Naive thymus-derived CD8-positive, alpha-beta T cell (primary cell): ENCODE results near the gene RPL5. TPM values are rescaled to one million over a fixed set of nuclear protein-coding genes. Genes with fewer than 3 reads are reported as not detected.

ENCODE experiments used
- ATAC-seq, 2 donors: fragments of 150-1000 bp; cut with Tn5 transposase in 1 of 2; sonication (Bioruptor Pico), chemical (Tn5 transposase) in 1 of 2; 1 replicate in 1 of 2; 2 replicates in 1 of 2; pipeline ENCODE4 v1.10.0; 2021; ENCODE audit warnings: mild to moderate bottlenecking in 2 of 2, moderate library complexity in 2 of 2
- POLR2A ChIA-PET: fragments of 350-600 bp; sonication (Branson Sonifier 250); formaldehyde crosslinking; loops from one replicate; lab custom pipeline; 2021; ENCODE audit warnings: antibody characterized with exemption; lab: Charles Lee
- DNase-seq, 10 donors: peaks; one replicate each; pipeline versions ENCODE4 v3.0.0 to v3.0.0-alpha.2; 2020 to 2022
- H3K27ac Mint-ChIP-seq, 10 donors: one replicate each; pipeline ENCODE4 v1.8.0; 2020 to 2022; ENCODE audit warnings: mild to moderate bottlenecking in 10 of 10, mixed read lengths in 10 of 10, moderate library complexity in 4 of 10, inconsistent platforms in 1 of 10
- H3K27me3 Mint-ChIP-seq, 5 donors: one replicate each; pipeline ENCODE4 v1.8.0; 2021 to 2022; ENCODE audit warnings: mixed read lengths in 5 of 5
- H3K36me3 Mint-ChIP-seq, 3 donors: one replicate each; pipeline ENCODE4 v1.8.0; 2020 to 2022; ENCODE audit warnings: mixed read lengths in 3 of 3, mild to moderate bottlenecking in 2 of 3, inconsistent platforms in 1 of 3
- H3K4me1 Mint-ChIP-seq, 4 donors: one replicate each; pipeline ENCODE4 v1.8.0; 2021 to 2022; ENCODE audit warnings: mixed read lengths in 4 of 4
- H3K4me3 Mint-ChIP-seq, 10 donors: one replicate each; pipeline ENCODE4 v1.8.0; 2020 to 2022; ENCODE audit warnings: mild to moderate bottlenecking in 10 of 10, mixed read lengths in 10 of 10, moderate library complexity in 6 of 10, inconsistent platforms in 1 of 10
- H3K9me3 Mint-ChIP-seq, 9 donors: one replicate each; pipeline ENCODE4 v1.8.0; 2020 to 2022; ENCODE audit warnings: mixed read lengths in 9 of 9, mild to moderate bottlenecking in 3 of 9, inconsistent platforms in 1 of 9, moderate library complexity in 1 of 9
- polyA plus RNA-seq, 3 donors: library from polyadenylated mRNA; unstranded; fragments of 300-500 nt; fragmentation: Illumina TruSeq; gene quantifications; one replicate each; pipeline ENCODE4 v1.2.3, GENCODE V29; 2021
- total RNA-seq, 8 experiments: library from RNA in 2 of 8; stranded (reverse) in 2 of 8; gene quantifications; one replicate each; pipeline ENCODE4 v1.2.3 and lab custom pipeline; 2021 to 2026

Gene RPL5
- total and polyA plus RNA-seq, 5 experiments from 2014 or later: 1,607 to 3,560 (median 3,250) TPM

- no peak overlapping the region for H3K27ac Mint-ChIP-seq
- POLR2A ChIA-PET: no interaction called here
These were observed 34.5 kb upstream of the RPL5 start for GRCh38 chr1:92797297-92797696.

GRCh38 chr1:92797961-92798360 is 33.9 kb upstream of the RPL5 start:
- no peaks in the 10 kb centered on the region for H3K4me1 Mint-ChIP-seq
- POLR2A ChIA-PET: interaction anchor here (0.6 kb wide), 1 partner anchor 13 kb away, joined by 3 read pairs; the partner anchor contains the start of gene EVI5
- DNase-seq (no peak), ATAC-seq (no peak)
- H3K4me3 Mint-ChIP-seq: no peak overlapping the region
- peaks cover 5 to 30% (median 14%) of the 10 kb centered on the region in 5 donors for H3K27me3 Mint-ChIP-seq
- H3K36me3 Mint-ChIP-seq: no peaks in the 10 kb centered on the region
- H3K27ac Mint-ChIP-seq: no peak overlapping the region
- peaks cover 0 to 2% (median 0%) of the 10 kb centered on the region in 9 donors for H3K9me3 Mint-ChIP-seq

More at GRCh38 chr1:92797297-92797696, 34.5 kb upstream of the RPL5 start:
- Mint-ChIP-seq H3K4me1 (no peaks in the 10 kb centered on the region), H3K4me3 (no peak overlapping the region), H3K9me3 (peaks cover 0 to 2% (median 0%) of the 10 kb centered on the region in 9 donors), H3K36me3 (no peaks in the 10 kb centered on the region), H3K27me3 (peaks cover 5 to 33% (median 19%) of the 10 kb centered on the region in 5 donors)
- ATAC-seq (no peak), DNase-seq (no peak)

GRCh38 chr1:92803140-92803887 is 28.5 kb upstream of the RPL5 start:
- POLR2A ChIA-PET: no interaction called here
- ATAC-seq: no peak

GRCh38 chr1:92804721-92805201 is 27.1 kb upstream of the RPL5 start:
- Mint-ChIP-seq H3K4me3 (peak overlapping the region in 1 of 10 donors; percentile 2), H3K27ac (peak overlapping the region in 1 of 10 donors; percentile 59), H3K27me3 (peaks cover 0 to 6% (median 3%) of the 10 kb centered on the region in 5 donors), H3K4me1 (peaks cover 0 to 11% (median 4%) of the 10 kb centered on the region in 4 donors), H3K36me3 (no peaks in the 10 kb centered on the region), H3K9me3 (peaks cover 0 to 2% (median 0%) of the 10 kb centered on the region in 9 donors)
- DNase-seq: peak in 1 of 10 donors; percentile 12
- POLR2A ChIA-PET: no interaction called here
- ATAC-seq: peak; percentile 57 to 65

More at GRCh38 chr1:92803140-92803887, 28.5 kb upstream of the RPL5 start:
- no peak for DNase-seq
- Mint-ChIP-seq H3K27me3 (peaks cover 0 to 6% (median 4%) of the 10 kb centered on the region in 5 donors), H3K4me1 (peaks cover 0 to 11% (median 4%) of the 10 kb centered on the region in 4 donors), H3K36me3 (no peaks in the 10 kb centered on the region), H3K9me3 (peaks cover 0 to 2% (median 0%) of the 10 kb centered on the region in 9 donors), H3K4me3 (no peak overlapping the region), H3K27ac (no peak overlapping the region)

GRCh38 chr1:92805216-92805615 is 26.6 kb upstream of the RPL5 start:
- DNase-seq (no peak), ATAC-seq (no peak)
- H3K27ac Mint-ChIP-seq: no peak overlapping the region
- H3K4me1 Mint-ChIP-seq: peaks cover 0 to 11% (median 4%) of the 10 kb centered on the region in 4 donors
- peaks cover 0 to 2% (median 0%) of the 10 kb centered on the region in 9 donors for H3K9me3 Mint-ChIP-seq
- no peaks in the 10 kb centered on the region for H3K36me3 Mint-ChIP-seq
- no peak overlapping the region for H3K4me3 Mint-ChIP-seq
- POLR2A ChIA-PET: no interaction called here
- peaks cover 0 to 6% (median 3%) of the 10 kb centered on the region in 5 donors for H3K27me3 Mint-ChIP-seq

- POLR2A ChIA-PET: interaction anchor here (0.6 kb wide), 1 partner anchor 1053 kb away, joined by 5 read pairs; no protein-coding TSS in a partner anchor
- H3K4me3 Mint-ChIP-seq: no peak overlapping the region
- H3K27me3 Mint-ChIP-seq: peaks cover 4 to 18% (median 8%) of the 10 kb centered on the region in 5 donors
- peaks cover 0 to 11% (median 4%) of the 10 kb centered on the region in 4 donors for H3K4me1 Mint-ChIP-seq
- peaks cover 0 to 5% (median 0%) of the 10 kb centered on the region in 9 donors for H3K9me3 Mint-ChIP-seq
- DNase-seq (no peak), ATAC-seq (no peak)
- H3K36me3 Mint-ChIP-seq: peaks cover 0 to 2% (median 0%) of the 10 kb centered on the region in 3 donors
- H3K27ac Mint-ChIP-seq: no peak overlapping the region
These were observed 23.5 kb upstream of the RPL5 start for GRCh38 chr1:92808381-92808780.

- ATAC-seq (no peak), DNase-seq (no peak)
- Mint-ChIP-seq H3K4me3 (no peak overlapping the region), H3K9me3 (no peaks in the 10 kb centered on the region), H3K27ac (no peak overlapping the region), H3K27me3 (peaks cover 5 to 25% (median 11%) of the 10 kb centered on the region in 5 donors), H3K4me1 (no peaks in the 10 kb centered on the region), H3K36me3 (peaks cover 0 to under 1% (median 0%) of the 10 kb centered on the region in 3 donors)
- POLR2A ChIA-PET: no interaction called here
These were observed 15.1 kb upstream of the RPL5 start for GRCh38 chr1:92816732-92817131.

- ATAC-seq (no peak), DNase-seq (no peak)
- Mint-ChIP-seq H3K9me3 (no peaks in the 10 kb centered on the region), H3K27ac (no peak overlapping the region), H3K4me1 (no peaks in the 10 kb centered on the region), H3K4me3 (no peak overlapping the region), H3K36me3 (no peaks in the 10 kb centered on the region), H3K27me3 (peaks cover 5 to 20% (median 11%) of the 10 kb centered on the region in 5 donors)
- POLR2A ChIA-PET: no interaction called here
These were observed 14.6 kb upstream of the RPL5 start for GRCh38 chr1:92817137-92817697.

GRCh38 chr1:92817986-92818764 is 13.7 kb upstream of the RPL5 start:
- H3K9me3 Mint-ChIP-seq: no peaks in the 10 kb centered on the region
- no peaks in the 10 kb centered on the region for H3K36me3 Mint-ChIP-seq
- ATAC-seq (peak in 1 of 2 donors; percentile 48), DNase-seq (peak in 4 of 10 donors; percentile 7 to 41 (median 24))
- no peak overlapping the region for H3K4me3 Mint-ChIP-seq
- POLR2A ChIA-PET: interaction anchor here (0.8 kb wide), 1 partner anchor 14 kb away, joined by 3 read pairs; the partner anchor contains the start of gene RPL5
- H3K27ac Mint-ChIP-seq: no peak overlapping the region
- peaks cover 5 to 20% (median 8%) of the 10 kb centered on the region in 5 donors for H3K27me3 Mint-ChIP-seq
- no peaks in the 10 kb centered on the region for H3K4me1 Mint-ChIP-seq

- no peaks in the 10 kb centered on the region for H3K36me3 Mint-ChIP-seq
- no peak overlapping the region for H3K4me3 Mint-ChIP-seq
- no peak for ATAC-seq
These were observed 11.8 kb upstream of the RPL5 start for GRCh38 chr1:92820024-92820423.

GRCh38 chr1:92820551-92820950 is 11.3 kb upstream of the RPL5 start:
- Mint-ChIP-seq H3K9me3 (no peaks in the 10 kb centered on the region), H3K27me3 (peaks cover 2 to 20% (median 7%) of the 10 kb centered on the region in 5 donors), H3K4me1 (no peaks in the 10 kb centered on the region), H3K27ac (no peak overlapping the region), H3K36me3 (no peaks in the 10 kb centered on the region), H3K4me3 (no peak overlapping the region)
- ATAC-seq (no peak), DNase-seq (no peak)
- POLR2A ChIA-PET: no interaction called here

More at GRCh38 chr1:92820024-92820423, 11.8 kb upstream of the RPL5 start:
- no peaks in the 10 kb centered on the region for H3K4me1 Mint-ChIP-seq
- POLR2A ChIA-PET: no interaction called here
- no peak overlapping the region for H3K27ac Mint-ChIP-seq
- H3K27me3 Mint-ChIP-seq: peaks cover 3 to 20% (median 7%) of the 10 kb centered on the region in 5 donors
- no peaks in the 10 kb centered on the region for H3K9me3 Mint-ChIP-seq
- DNase-seq: no peak

GRCh38 chr1:92822879-92823278 is 9.0 kb upstream of the RPL5 start:
- no peaks in the 10 kb centered on the region for H3K4me1 Mint-ChIP-seq
- no peaks in the 10 kb centered on the region for H3K9me3 Mint-ChIP-seq
- H3K27me3 Mint-ChIP-seq: peaks cover 0 to 8% (median 3%) of the 10 kb centered on the region in 5 donors
- no peak overlapping the region for H3K27ac Mint-ChIP-seq
- no peaks in the 10 kb centered on the region for H3K36me3 Mint-ChIP-seq
- DNase-seq (no peak), ATAC-seq (no peak)
- POLR2A ChIA-PET: no interaction called here
- no peak overlapping the region for H3K4me3 Mint-ChIP-seq
